Activated CD4-positive, alpha-beta T cell treated with anti-CD3 and anti-CD28 coated beads for 4 hours (primary cell): ENCODE data around the gene TRUB2.
"Not testable (repeated sequence)": the region's sequence is repeated elsewhere in the genome, so short reads cannot be mapped to it uniquely, and the experiment has no call there.

Experiments
- DNase-seq, 2 donors: peaks; one replicate each; pipeline ENCODE4 v3.0.0-alpha.2; 2020

The TRUB2 gene

GRCh38 chr9:128297221-128297773 lies 24.9 kb downstream of the TRUB2 start:
- no peak for DNase-seq

- no peak for DNase-seq
These were observed 25.7 kb downstream of the TRUB2 start for GRCh38 chr9:128296340-128297220.

GRCh38 chr9:128294142-128294541 lies 28.1 kb downstream of the TRUB2 start:
- DNase-seq, result no peak

GRCh38 chr9:128293091-128293490 lies 29.2 kb downstream of the TRUB2 start:
- no peak for DNase-seq

- no peak for DNase-seq
These were observed 30.2 kb downstream of the TRUB2 start for GRCh38 chr9:128292009-128292408.

GRCh38 chr9:128288273-128289004 lies 33.8 kb downstream of the TRUB2 start:
- no peak for DNase-seq

- DNase-seq, result no peak
These were observed 35.8 kb downstream of the TRUB2 start for GRCh38 chr9:128286440-128286839.

- no peak for DNase-seq
These were observed 37.0 kb downstream of the TRUB2 start for GRCh38 chr9:128285033-128285784.

GRCh38 chr9:128282500-128282899 lies 39.7 kb downstream of the TRUB2 start:
- no peak for DNase-seq

GRCh38 chr9:128280084-128280622 lies 42.1 kb downstream of the TRUB2 start:
- no peak for DNase-seq

- DNase-seq, result not testable (repeated sequence)
These were observed 42.9 kb downstream of the TRUB2 start for GRCh38 chr9:128279088-128280073.

GRCh38 chr9:128276574-128277270 lies 45.5 kb downstream of the TRUB2 start:
- no peak for DNase-seq

- DNase-seq, result peak; percentile 100
These were observed 46.2 kb downstream of the TRUB2 start, which contains the start of gene SWI5 for GRCh38 chr9:128276008-128276573. Gene SWI5, plus strand, starts transcription at chr9:128276276.

- DNase-seq, result no peak
These were observed 46.8 kb downstream of the TRUB2 start, which contains the start of gene GOLGA2 for GRCh38 chr9:128275198-128276007. Gene GOLGA2, minus strand, starts transcription at chr9:128276007. Its CDS starts 31 bp downstream, at chr9:128275976.

- DNase-seq, result no peak
These were observed 48.0 kb downstream of the TRUB2 start for GRCh38 chr9:128274245-128274644.

GRCh38 chr9:128271512-128271911 lies 50.7 kb downstream of the TRUB2 start:
- DNase-seq, result no peak

GRCh38 chr9:128271112-128271511 lies 51.1 kb downstream of the TRUB2 start:
- no peak for DNase-seq

- DNase-seq, result no peak
These were observed 55.2 kb downstream of the TRUB2 start for GRCh38 chr9:128266868-128267590.
